DMS153 treated with DMSO at 0.1 percent for 48 hours (cell line): Measurements from ENCODE around the gene NOVA2.

ENCODE experiments used
- DNase-seq: peaks from one replicate; lab custom pipeline; 2025; ENCODE audit not compliant: unreplicated experiment; lab: John Stamatoyannopoulos, UW

The NOVA2 gene

DNA sequence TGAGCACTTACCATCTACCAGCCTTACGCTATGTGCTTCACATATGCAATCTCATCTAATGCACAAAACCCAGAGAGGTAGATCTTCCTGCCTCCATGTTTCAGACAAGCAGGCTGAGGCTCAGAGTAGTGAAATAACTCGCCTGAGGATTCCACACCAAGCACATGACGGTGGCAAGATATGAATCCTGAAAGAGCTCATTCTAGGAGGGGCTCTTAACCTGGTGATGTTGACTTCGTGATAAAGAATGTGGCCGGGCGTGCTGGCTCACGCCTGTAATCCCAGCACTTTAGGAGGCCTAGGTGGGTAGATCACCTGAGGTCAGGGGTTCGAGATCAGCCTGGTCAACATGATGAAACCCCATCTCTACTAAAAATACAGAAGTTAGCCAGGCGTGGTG is 5.0 kb downstream of the NOVA2 start:
- no peak for DNase-seq

DNA sequence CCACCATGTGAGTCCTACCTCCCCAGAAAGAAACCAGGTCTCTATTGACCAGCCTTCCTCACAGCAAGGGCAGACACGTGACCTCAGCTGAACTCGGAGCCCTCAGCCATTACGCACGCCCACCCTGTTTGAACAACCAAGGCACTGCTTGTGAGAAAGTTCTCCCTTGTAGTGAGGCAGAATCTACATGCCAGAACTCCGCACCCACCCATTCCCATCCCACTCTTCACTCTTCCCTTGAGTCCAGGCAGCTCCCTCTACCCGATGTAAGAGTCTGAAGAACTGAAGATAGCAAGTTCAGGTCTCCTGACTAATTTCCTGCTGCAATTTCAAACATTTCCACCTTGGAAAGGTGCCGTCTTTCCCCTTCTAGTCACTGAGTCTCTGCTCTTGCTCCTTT is 6.4 kb downstream of the NOVA2 start:
- DNase-seq = no peak

DNA sequence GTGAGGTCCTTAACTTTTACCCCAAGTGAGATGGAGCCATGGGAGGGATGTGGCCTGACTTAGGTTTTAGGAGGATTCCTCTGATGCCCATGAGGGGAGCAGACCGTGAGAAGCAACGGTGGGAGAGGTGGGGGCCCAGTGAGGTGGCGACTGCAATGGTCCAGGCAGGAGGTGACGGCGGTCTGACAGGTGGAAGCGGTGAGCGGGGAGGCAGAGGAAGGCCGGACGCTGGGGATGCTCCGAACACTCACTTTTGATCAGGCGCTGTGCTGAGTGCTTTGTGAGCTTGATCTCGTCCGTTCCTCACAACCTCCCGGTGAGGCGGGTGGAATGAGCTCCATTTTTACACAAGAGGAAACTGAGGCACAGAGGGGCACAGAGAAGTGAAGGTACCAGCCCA is 11.6 kb downstream of the NOVA2 start:
- DNase-seq = no peak

DNA sequence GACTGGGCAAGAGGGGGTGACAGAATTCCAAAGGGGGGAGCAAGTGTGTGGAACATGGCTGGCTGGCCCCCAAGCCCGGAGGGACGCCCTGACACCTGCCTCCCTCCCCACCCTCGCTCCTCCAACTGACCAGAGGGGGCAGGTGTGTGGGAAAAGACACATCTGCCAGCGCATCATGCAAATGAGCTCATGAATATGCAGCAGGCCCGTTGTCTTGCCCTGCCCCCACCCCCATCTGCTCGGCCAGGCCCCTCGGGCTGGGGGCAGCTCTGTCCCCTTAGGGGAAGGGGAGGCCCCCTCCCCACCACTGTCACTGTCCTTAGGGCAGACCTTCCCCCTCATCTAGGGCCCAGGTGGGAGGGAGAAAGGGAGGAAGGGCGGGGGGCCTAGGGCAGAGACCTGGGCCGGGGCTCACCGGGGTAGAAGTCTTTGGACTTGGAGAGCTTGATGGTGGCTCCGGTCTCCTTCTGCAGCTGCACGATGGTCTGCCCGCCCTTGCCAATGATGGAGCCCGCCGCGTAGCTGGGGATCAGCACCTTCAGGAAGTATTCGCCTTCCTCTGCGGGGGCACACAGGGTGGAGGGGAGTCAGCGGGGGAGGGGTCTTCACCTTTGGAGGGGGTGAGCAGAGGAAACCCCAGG is 12.9 kb downstream of the NOVA2 start:
- DNase-seq = no peak

DNA sequence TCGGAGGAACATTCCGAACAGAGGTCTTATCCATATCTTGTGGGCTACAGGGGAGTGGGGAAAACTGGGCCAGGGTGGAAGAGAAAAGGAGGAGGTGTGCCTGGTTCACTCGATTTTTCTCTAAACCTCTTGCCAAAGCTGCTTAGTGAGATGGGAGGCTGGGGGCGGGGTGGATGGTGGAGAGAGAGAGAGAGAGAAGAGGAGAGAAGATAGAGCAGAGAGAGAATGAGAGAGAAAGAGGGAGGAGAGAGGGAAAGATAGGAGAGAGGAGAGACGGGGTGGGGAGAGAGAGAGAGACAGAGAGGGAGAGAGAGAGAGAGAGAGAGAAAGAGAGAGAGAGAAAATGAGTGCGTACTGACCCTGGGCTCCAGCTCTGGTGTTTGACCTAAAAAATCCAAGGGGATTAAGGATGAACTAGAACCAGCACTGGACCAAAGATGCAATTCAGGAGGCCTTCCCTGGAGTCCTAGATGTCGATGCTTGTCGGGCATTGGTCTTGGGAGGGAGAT is 14.1 kb downstream of the NOVA2 start:
- no peak for DNase-seq

DNA sequence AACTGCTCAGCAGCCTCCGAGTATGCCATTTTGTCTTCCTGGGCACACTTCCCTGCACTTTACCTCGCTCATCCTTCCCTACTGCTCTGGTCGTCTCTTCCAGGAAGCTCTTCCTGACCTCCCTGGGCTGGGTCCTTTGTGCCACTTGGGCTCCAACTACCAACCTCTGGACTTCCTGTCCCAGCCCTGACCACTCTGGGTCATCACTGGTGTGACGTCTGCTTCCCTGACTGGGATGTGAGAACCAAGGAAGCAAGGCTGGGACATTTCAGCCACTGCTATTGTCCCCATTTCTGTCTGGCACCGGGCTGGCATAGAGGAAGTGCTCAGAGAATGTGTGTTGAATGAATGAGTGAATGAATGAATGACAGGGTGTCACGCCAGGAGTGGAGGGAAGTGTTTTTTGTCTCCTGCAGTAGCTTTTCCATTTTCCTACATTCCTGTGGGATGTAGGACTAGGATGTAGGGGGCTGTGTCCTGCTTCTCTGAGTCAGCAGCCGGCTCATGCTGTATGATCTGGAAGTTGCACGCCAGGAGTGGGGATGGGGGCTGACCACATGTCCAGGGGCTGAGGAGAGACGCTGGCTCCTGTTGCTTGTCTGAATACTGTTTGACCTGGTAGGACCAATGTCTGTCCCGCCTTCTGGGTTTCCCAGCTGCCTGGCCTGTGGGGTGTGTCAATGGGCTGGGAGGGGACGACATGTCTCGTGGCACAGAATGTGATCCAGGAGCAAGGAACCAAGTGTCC is 14.7 kb downstream of the NOVA2 start:
- no peak for DNase-seq

DNA sequence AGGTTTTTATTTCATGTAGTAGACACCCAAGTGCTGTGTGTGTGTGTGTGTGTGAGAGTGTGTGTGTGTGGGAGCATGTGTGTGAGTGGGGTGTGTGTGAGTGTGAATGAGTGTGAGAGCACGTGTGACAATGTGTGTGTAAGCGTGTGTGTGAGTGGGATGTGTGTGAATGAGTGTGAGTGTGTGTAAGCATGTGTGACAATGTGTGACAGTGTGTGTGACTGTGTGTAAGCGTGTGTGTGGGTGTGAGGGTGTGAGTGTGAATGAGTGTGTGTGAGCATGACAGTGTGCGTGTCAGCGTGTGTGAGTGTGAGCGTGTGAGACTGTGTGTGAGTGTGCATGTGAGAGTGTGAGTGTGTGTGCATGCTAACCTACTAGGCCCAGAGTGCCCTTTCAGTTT is 15.3 kb downstream of the NOVA2 start:
- no peak for DNase-seq

DNA sequence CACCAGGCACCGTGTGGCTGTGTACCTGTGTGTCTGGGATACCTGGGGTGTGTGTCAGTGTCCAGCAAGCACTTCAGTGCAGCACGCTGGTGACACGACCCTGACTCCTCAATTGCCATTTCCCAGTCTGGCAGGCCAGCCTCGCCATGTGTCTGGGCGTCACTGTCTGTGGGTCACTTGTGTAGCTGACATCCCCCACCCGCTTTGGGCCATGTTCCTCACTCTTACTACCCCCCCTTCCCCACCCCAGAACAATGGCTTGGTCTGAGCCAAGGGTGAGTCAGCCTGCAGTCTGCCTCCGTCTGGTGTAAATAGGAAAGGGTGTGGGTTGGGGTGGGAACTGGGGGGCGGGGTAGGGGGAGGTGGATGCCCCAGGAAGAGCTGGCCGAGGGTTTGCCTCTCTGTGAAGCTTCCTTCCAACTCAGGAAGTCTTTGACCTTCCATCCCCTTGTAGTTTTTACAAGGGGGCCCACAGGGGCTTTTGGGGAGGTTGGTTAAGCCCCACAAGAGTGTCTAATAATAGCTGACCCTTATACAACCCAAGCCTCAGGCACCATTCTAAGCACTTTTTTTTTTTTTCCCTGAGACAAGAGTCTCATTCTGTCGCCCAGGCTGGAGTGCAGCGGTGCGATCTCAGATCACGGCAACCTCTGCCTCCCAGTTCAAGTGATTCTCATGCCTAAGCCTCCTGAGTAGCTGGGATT is 17.6 kb downstream of the NOVA2 start:
- DNase-seq = no peak

DNA sequence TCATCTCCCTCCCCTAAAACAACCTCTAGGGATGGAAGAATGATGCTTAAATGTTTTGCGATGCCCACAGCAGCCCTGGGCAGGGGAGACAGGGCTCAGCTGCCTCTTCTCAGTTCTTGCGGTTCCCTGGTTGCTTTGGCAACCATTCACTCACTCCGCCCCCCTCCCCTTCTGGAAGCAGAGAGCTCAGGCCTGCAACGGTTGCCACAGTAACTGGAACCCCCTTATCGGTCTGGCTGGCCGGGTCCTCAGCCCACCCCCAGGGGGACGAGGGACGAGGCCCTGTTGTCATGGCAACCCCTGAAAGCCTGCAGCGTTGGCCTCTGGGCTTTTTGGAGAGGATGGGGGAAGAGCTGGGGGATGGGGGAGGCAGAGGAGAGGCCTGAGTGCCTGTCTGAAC is 19.5 kb downstream of the NOVA2 start:
- DNase-seq = no peak

DNA sequence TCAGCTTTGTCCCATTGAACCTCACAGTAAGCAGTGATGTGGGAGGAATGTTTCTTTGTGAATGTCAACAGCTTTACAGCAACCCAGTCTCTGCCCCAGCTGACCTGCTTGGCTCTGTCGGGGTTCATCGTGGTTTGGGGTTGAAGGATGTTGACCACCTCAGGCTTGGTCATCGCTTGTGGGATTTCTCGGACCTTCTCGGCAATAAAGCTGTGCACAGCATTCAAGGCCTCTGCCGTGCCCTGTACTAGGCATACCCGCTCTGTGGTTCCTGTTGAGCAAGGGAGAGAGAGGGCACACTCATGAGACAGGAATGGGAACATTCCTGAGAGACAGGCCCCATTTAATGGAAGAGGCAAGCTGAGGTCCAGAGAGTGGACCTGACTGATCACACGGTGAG is 20.0 kb downstream of the NOVA2 start:
- no peak for DNase-seq

DNA sequence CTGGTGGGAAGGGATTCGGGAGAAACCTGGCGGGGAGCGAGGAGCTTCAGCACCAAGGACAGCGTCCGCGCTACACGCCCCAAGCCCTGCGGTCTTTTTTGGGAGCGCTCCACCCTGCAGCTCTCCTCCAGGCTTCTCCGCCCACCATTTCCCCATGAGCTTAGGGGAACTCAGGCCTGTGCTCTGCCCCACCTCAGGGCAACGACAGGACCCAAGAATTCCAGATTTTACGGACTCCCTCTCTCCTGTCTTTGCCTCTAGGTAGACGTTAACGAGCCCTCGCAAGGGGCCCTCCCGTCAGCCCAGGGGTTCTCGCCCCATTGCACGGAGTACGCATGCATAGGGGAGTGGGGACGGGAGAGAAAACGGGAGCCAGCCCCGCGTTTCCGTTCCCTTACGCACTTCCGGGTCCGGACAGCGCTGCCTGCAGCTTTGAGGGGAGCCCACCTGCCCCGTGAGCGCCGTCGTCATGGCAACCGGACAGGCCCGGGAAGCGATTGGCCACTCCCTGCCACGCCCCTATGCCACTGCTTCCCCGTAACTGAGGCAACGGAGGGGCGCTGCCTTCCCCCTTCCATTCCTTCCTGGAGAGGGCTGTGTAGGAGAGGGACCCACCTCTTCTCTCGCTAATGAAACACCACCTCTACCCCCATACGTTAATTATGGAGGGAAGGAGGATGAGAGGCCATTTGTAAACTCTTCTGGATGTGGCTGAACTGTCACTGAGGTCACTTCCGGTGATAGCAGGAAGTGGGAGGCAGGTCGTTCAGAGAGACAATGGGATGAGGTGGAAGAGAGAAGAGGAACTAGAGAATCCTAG is 20.8 kb downstream of the NOVA2 start:
- DNase-seq = peak; percentile 97

DNA sequence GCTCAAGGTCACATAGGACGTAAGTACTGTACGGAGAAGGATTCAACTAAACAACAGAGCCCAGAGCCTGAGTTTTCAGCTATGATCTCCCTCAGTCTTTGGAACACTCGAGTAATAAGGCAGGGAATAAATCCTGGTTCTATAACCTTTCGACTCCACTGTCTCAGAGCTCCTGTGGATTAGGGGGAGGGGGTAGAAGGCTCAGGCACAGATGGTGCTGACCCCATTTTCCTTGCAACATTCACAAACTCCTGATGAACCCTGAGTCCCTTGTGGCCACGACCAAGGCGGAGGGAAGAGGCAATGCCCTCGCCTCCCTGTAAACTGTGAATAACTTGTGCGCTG is 21.4 kb downstream of the NOVA2 start:
- DNase-seq = no peak

DNA sequence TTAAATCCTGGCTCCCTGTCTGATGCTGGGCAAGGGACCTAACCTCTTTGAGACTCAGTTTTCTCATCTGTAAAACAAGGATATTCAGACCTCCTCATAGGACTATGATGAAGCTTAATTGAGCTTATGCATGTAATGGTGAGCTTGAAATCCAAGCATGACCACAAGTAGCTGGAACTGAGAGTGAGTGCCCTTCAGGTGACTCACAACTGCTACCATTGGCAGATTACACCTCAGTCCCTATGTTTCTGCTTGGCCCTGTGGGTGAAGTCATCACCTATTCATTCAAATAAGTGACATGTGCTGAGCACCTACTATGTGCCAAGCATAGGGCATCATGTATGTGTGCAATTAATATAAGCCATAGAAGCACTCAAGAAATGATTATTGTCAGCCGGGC is 25.7 kb downstream of the NOVA2 start:
- DNase-seq = no peak

DNA sequence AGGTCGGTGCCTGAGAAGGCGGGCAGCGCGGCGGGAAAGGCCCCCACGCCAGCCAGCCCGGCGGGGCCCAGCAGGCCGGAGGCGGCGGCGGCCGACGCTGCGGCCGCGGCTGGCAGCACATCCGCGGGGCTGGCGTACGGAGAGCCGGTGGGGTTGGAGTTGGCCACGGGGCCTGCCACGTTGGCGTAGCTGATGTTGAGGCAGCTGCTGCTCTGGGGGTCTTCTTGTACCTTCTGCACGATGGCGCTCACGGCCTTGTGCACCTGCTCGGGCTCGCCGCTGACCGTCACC is 33.2 kb downstream of the NOVA2 start:
- DNase-seq = no peak

DNA sequence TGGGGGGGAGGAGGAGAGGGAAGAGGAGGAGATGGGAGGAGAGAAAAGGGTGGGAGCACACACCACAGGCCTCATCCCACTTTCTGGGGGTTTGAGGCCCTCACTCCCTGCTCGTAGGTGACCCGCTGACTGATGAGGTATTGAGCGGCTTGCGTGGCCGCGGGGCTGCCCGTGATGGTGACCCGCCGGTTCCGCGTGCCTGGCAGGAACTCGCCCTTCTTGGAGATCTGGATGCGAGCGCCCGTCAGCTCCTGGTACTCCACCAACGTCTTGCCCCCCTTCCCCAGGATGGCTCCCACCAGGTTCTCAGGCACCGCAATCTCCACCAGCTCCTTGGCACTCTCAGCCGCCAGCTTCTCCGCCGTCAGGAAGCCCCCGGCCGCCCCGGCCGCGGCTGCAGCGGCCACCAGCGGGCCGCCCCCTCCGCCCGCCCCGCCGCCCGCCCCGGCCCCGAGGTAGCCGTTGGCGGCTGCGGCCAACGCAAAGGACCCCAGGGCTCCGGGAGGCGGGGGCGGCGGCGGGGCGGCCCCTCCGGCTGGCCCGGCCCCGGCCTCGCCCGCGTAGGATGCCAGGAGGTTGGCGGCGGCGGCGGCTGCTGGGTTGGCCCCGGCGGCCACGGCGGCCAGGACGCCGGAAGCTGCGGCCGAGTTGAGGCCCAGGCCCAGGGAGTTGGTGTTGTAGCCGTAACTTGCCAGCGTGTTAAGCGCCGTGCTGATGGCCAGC is 33.7 kb downstream of the NOVA2 start:
- DNase-seq = no peak

DNA sequence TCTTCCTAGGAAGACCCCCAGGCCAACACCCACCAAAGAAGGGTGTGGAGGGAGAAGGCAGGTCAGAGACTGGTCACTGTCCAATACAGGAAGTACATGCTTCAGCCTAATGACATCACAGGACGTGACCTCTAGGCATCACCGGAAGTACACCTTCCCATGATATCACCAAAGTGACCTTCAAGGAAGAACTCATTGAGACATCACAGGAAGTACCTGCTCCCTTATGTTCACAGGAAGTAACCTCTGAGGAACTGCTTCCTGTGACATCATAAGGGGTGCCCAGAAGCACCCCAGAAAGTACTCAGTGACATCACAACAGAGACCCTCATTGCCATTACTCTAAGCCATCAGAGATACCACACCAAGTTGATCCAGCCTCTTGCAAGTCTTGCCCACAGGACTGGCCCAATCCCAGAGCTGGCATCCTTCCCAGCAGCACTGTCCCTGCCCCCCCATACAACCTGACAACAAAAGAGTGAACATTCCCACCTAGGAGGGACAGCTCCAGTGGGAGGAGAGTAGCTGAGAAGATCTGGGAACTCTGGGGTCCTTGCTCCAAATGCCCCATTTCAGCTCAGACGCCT is 34.8 kb downstream of the NOVA2 start:
- DNase-seq = no peak

DNA sequence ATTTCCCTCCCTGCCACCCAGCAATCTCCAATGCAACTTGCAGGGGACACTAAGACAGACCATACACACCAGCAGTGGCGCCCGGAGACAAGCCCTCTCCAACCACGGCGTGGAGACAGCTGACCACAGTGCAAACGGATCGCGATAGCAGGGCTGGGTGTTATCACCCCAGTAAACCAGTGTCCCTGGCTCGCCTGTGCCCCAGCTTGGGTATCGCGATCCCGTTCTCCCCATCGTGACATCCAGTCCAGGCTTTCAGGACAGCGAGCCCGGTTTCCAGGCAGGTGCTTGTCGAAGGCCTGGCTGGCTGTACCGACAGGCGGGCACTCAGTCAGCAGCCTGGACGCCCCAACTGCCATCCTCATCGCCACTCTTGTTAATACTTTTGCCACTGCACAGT is 38.4 kb downstream of the NOVA2 start:
- DNase-seq = no peak

DNA sequence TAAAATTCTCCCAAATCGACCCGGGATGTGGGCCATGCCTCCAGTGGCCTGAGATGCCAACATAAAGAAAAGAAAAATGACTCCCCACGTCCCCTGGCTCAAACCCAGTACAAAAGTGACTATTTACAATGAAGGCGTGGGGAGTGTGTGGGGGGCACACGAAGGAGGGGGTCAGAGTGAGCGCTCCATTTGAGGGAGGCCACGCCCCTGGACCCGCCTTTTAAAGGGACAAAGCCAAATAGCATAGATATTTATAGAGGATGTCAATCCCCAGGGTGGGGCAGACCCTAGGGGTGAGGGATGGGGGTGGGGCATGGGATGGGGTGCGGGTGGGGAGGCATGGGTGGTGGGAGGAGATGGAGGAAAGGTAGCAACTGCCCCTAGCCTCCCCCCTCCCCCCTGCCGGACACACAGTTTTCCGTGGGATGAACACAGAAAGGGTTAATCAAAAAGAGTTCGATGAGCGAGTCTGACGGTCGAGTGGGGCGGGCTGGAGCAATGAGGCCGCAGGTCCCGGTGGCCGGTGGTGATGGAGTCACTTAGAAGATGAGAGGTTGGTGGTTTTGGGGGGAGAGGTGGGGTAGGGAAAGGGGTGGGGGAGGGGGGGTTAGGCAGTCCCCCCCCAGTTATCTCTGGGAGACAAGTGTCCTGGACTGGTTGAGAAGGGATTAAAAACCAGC is 39.0 kb downstream of the NOVA2 start:
- no peak for DNase-seq

DNA sequence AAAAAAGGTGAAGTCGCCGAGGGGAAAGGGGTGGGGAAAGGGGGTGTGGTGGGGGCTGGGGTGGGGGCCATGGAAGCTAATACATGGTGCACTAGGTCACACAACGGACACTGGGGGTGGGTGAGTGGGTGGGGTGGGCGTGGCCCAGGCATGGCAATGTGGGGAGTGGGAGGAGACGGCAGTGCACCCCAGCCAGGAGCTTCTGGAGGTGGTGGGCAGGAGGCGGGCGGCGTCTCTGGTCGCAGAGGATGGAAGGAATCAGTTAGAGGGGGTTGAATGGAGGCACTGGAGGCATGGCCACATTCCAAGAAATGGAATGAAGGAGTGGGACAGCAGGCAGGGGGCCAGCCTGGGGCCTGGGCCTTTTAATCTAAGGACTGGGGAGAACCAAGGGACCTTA is 39.9 kb downstream of the NOVA2 start:
- no peak for DNase-seq

DNA sequence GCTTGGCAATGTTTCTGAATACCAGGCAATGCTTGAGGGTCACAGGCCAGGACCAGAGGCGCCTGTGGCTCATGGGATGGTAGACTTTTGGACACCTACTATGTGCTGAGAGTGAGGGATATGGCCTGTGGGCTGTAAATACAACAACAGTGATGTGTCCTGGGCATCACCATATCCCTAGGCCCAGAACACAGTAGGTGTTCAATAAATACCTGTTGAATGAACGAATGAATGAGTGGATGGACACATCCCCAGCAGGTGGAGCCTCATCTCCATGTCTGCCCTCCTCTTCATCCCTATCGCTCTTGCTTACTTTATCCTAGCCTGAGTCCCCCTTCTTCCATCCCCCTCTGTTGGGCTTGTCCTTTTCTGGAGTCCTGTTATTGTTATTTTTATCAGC is 42.6 kb downstream of the NOVA2 start:
- no peak for DNase-seq
